HG02970 (cell line): ENCODE data around the gene SCUBE3.

Source experiments
- ATAC-seq: cut with Tn5 transposase; IDR thresholded peaks from one replicate; pipeline ENCODE4 v1.9.1; 2021; ENCODE audit warnings: mild to moderate bottlenecking, moderate library complexity, moderate number of reproducible peaks; ENCODE audit not compliant: unreplicated experiment, low FRiP score

SCUBE3 gene

DNA sequence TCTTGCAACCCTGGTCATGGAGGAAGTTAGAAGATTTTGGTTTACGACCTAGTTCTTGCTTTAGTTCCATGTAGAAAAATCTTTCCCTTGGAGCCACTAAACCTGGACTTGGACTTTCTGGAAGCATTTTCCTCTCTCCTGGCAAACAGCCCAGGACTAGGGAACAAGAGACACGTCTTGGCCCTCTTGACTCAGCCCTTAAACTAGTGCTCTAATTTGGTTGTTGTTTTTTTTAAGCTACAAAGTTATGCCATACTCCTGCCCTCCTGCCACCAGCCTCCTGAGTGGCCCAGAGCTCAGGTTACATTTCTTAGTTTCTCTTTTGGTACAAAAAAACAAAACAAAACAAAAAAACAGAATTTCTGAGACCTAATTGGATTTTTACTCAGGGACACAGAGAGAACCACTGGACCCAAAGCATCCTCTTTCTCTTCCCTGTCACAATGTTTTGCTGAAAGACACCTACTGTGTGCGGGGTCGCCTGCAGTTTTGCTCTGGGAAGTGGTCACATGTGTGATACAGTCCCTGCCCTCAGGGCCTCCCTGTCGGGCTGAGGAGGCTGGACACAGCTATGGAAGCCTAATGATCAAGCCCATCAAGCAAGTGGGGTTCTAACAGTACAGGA, 32.3 kb upstream of the SCUBE3 start:
- ATAC-seq: no peak

GRCh38 chr6:35181933-35182612, 31.7 kb upstream of the SCUBE3 start:
- ATAC-seq: no peak

DNA sequence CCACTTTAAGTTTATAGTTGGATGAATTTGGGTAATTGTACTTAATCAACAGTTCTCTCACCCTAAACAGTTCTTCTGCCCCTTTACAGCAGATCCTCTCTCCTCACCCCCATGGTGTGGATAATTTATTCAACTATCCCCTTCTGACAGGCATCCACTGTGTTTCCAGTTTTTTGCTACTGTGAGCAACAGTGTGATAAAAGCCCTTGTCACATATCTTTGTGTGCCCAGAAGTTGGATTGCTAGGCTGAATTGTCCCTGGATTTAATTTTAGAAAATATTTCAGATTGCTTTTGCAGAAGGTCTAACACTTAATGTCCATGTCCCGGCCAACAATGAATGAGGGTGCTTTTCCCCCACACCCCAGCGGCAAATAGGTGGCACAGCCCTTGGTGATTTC, 30.5 kb upstream of the SCUBE3 start:
- no peak for ATAC-seq

DNA sequence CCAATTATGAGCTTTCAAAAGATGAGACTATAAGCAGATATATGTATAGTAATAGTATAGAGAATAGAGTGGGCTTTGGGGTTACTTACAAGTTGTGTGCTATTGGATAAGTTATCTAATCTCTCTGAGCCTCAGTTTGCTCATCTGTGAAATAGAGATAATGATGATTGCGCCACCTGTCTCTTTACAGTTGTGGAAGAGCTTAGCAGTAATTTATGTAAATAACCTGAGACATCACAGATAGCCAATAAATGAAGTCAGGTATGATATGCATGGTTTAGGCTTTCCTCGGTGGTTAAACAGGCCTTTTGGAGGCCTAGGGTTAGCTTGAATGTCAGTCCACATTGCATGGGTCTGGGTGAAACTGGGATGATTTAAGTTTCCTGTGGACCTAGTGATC, 29.8 kb upstream of the SCUBE3 start:
- no peak for ATAC-seq

GRCh38 chr6:35184580-35185301, 29.0 kb upstream of the SCUBE3 start:
- no peak for ATAC-seq

DNA sequence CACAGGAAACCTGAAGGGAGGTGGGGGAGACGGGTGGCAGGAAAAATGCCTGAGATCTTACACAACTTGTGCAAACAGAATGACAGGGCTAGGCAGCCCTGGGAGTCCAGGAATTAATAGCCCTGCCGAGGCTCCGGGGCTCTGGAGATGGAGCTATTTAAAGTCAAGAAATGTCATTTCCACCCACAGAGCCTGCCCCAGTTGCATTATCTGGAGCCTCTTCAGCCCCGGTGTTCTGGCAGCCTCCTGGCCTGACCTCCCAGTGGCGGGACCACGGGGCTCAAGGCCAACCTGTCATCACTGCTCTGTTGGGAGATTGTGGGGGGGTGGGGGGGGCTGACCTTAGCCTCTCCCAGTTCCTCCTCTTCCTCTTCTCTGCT, 28.5 kb upstream of the SCUBE3 start:
- ATAC-seq: no peak

- ATAC-seq: no peak
These were observed 27.8 kb upstream of the SCUBE3 start for GRCh38 chr6:35185971-35186370.

- ATAC-seq: no peak
These were observed 27.2 kb upstream of the SCUBE3 start for GRCh38 chr6:35186571-35186970.

DNA sequence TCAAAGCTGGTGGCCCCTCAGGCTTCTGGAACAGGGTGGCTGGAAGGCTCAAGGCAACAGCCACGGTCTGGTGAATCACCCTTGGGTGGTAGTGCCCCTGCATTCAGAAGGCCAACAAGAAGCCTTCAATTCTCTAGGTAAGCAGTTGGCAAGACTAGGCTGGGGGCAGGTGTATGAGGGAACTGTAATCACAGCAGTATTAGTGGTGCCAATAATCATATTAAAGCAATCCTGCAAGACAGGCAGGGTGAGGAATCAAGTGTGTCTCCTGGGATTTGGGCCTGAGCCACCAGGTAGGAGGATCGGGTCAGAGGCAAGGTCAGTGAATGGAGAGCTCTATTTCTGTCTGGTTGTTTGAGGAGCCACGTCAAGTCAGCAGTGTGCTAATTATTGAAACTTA, 24.9 kb upstream of the SCUBE3 start:
- ATAC-seq: no peak

GRCh38 chr6:35190306-35190705, 23.4 kb upstream of the SCUBE3 start:
- ATAC-seq: no peak

DNA sequence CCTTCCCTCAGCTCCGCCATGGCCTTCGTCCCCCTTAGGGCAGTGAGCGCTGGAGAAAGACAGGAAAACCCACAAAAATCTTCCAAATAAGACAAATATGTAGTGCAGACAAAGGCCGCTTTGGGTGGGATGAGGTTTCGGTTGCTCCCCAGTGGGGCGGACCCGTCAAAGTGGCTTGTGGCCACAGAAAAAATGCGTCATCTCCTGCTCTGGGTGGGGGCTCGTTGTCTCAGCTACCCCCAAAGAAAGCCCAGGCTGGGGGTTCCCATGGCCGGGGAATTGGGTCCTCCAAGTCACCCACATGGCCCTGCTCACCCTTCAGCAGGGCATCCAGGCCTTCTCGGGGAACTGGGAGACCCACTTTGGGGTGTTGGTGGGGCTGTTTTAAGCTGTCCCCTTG, 21.9 kb upstream of the SCUBE3 start:
- ATAC-seq: no peak

GRCh38 chr6:35192301-35192860, 21.4 kb upstream of the SCUBE3 start:
- no peak for ATAC-seq

GRCh38 chr6:35194390-35194789, 19.4 kb upstream of the SCUBE3 start:
- ATAC-seq: no peak

GRCh38 chr6:35195120-35195780, 18.5 kb upstream of the SCUBE3 start:
- no peak for ATAC-seq

- ATAC-seq: no peak
These were observed 16.6 kb upstream of the SCUBE3 start for GRCh38 chr6:35197196-35197595.

DNA sequence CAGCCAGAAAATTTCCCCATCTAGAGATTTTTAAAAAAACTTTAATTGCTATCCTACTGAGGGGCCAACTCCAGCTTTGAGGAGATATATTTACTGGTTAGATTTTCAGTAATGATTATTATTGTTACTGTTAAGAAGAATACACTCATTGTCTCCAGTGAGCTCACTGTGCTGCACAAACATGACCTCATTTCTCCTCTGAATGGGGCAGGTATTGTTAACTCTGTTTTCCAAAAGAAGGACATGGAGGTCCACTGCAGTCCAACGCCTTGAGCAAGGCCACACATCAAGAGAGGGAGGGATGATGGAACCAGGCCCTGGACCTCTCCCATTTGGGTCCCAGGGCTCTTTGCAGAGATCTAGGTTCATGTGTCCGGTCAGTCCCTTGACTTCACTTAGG, 13.9 kb upstream of the SCUBE3 start:
- no peak for ATAC-seq

DNA sequence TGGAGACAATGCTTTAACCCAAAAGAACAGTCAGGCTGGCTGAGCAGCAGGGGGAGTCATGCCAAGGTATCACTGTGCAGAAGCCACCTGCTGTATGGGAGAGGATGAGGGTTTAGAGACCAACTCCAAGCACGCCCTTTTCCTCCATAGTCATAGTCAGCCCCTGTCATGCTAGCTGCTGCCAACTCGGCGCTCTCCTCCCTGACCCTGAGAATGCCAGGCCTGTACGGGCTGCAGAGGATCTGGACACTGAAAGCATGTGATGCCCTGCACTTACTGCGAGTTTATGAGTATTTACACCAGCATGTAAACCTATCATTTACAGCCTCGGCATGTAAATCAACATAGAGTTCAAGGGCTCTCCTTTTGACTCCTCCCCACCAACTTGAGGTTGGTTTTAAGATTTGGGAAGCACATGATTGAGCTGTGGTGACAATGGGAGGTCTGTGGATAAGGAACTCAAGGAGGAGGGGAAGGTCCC, 11.7 kb upstream of the SCUBE3 start:
- no peak for ATAC-seq

- ATAC-seq: no peak
These were observed 10.5 kb upstream of the SCUBE3 start for GRCh38 chr6:35203152-35203670.

GRCh38 chr6:35203680-35204079, 10.1 kb upstream of the SCUBE3 start:
- ATAC-seq: no peak

DNA sequence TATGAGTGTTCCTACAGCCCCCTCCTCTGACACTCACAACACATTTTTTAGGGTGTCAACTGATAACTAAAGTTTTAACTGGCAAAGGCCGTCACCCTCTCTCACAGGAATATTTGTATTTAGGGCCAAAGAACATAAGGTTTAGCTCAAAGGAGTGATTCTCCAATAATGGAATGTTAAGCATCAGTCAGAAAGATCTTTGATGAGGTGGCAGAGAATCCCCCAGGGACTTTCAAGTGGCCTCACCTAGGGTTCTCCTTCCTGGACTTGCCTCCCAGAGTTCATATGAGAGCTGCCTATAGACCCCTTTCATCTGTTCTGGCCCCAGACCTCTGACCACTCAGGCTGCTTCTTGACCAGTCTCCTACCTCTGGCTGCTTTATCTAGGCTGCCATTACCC, 7.4 kb upstream of the SCUBE3 start:
- ATAC-seq: no peak

DNA sequence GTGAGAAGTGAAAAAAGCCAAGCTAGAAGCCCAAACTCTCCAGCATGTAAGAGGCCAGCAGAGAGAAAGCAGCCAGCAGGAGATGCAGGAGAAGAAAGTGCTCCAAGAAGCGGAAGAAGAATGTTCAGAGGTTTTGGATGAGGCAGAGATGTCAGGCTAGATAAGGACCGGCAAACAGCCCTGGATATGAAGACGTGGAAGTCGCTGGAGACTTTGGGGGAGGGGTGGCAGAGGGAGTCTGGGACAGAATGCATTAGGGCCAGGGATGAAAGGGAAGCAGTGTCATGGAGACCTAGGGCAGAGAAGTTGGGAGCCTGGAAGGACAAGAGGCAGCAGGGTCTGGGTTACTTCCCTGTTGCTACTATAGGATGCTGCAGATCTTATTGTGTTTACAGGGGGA, 5.3 kb upstream of the SCUBE3 start:
- no peak for ATAC-seq
